Ovary (tissue), 9 donors: ENCODE results near the gene LRMDA. TPM values are rescaled to one million over a fixed set of nuclear protein-coding genes. Genes with fewer than 3 reads are reported as not detected.

Experiments used
- DNase-seq, 5 donors: peaks; one replicate each; pipeline ENCODE4 v3.0.0-alpha.2; 2019 to 2020
- H3K27ac ChIP-seq, 2 donors: fragments of 200-600 bp; one replicate each; pipeline versions ENCODE4 v1.5.1 to v1.8.0; 2019 to 2022
- H3K27me3 ChIP-seq: fragments of 200-600 bp; one replicate; pipeline ENCODE4 v1.8.0; 2022
- H3K36me3 ChIP-seq: fragments of 200-600 bp; sonication (generic); one replicate; pipeline ENCODE4 v1.5.1; 2019
- H3K4me1 ChIP-seq: one replicate; pipeline ENCODE4 v1.8.1; 2013; ENCODE audit warnings: mild to moderate bottlenecking, moderate library complexity; ENCODE audit not compliant: insufficient read depth
- H3K4me3 ChIP-seq: fragments of 200-600 bp; sonication (generic); one replicate; pipeline ENCODE4 v1.5.1; 2017
- H3K9me3 ChIP-seq, 2 donors: fragments of 200-600 bp in 1 of 2; sonication (generic) in 1 of 2; one replicate each; pipeline versions ENCODE4 v1.5.1 to v1.8.1; 2013 to 2019; ENCODE audit warnings: mild to moderate bottlenecking in 1 of 2, moderate library complexity in 1 of 2
- EP300 ChIP-seq: sonication (generic); formaldehyde crosslinking; IDR thresholded peaks from one replicate; pipeline ENCODE4 v1.6.1; 2017; ENCODE audit warnings: antibody characterized with exemption
- POLR2A ChIP-seq: fragments of 450-650 bp; IDR thresholded peaks from one replicate; pipeline ENCODE4 v1.6.1; 2017; ENCODE audit warnings: antibody characterized with exemption, mild to moderate bottlenecking, moderate library complexity
- WGBS, 3 donors: extraction: QIAGEN DNeasy Blood & Tissue Kit in 1 of 3; methylation state at CpG; one replicate each; pipeline versions ENCODE4 v1.1.5 to v1.1.7; 2013 to 2017; 5-methylcytosine and 5-hydroxymethylcytosine counted together
- intact Hi-C, 4 donors: fragments of 100-400 bp; cut with DNase I; formaldehyde crosslinking; loops; one replicate each; pipeline versions ENCODE4 v1.11.0 to v1.15.1; 2022 to 2023
- polyA plus RNA-seq, 2 donors: library from polyadenylated mRNA; stranded (reverse); fragments of 200-250 nt in 1 of 2; fragments of 350-450 nt in 1 of 2; fragmentation: Illumina TruSeq in 1 of 2; extraction: RNeasy Lipid Tissue Mini Kit (QIAGEN cat#74804) in 1 of 2; gene quantifications; one replicate each; pipeline ENCODE4 v1.2.3, GENCODE V29; 2013 to 2014
- total RNA-seq, 7 donors: library from RNA; depleted of rRNA in 2 of 7; stranded (reverse); fragments of >200 nt in 2 of 7; fragmentation: NEBNext Ultra II Directional in 3 of 7; extraction: Animal tissue kit (Norgen Biotek cat#: 25700) in 3 of 7; gene quantifications; one replicate each; pipeline versions ENCODE4 v1.1.0 to v1.2.4, GENCODE V29; 2016 to 2023
- TF ChIP-seq, protein P1 (sequence below), 3 donors: fragments of 450-650 bp in 2 of 3; fragments of 200-600 bp in 1 of 3; IDR thresholded peaks; one replicate each; pipeline versions ENCODE4 v1.5.1 to v1.8.0; 2016 to 2022; ENCODE audit warnings: antibody characterized with exemption in 3 of 3, mild to moderate bottlenecking in 1 of 3
- donor health status: DM: no; HTN: no; CAD: no; lungs with moderate emphysema.
- donor health status: DM: no; HTN: no; CAD: no.
- donor health status: Bipolar disorder and iron deficiency.
- donor health status: DM: yes; HTN: yes; CAD: no.
- donor health status: DM: no; HTN: no; CAD: no.
- donor health status: DM: yes; HTN: yes; CAD: no.

The LRMDA gene
- total and polyA plus RNA-seq, 9 donors: 14.8 to 30.7 (median 22.9) TPM

DNA sequence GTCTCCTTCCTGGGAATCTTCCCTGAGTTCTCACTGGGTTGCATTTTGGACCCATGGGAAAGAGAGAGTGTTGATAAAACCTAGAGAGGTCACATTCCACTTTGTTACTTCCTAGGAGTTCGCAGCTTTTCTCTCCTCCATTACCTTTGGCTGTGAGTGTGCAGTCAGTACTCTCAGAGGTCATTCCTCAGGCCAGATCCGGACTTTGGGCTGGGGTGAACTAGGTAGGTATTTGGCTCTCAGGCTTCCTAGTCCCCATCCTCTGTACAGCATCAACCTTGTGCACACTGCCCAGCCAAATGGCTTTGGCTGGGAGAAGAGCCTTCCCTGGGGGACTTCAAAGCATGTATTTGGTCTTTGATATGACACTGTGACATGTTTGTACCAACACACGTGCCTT is 508.1 kb downstream of the LRMDA start:
- Histone ChIP-seq H3K9me3 (no peaks in the 10 kb centered on the region), H3K27me3 (no peaks in the 10 kb centered on the region), H3K27ac (no peak overlapping the region), H3K36me3 (no peaks in the 10 kb centered on the region), H3K4me3 (no peak overlapping the region), H3K4me1 (peaks cover 3% of the 10 kb centered on the region)
- DNase-seq: no peak
- 67 to 83% (median 73%) methylated on average over 3 of the region's 3 CpGs for WGBS, 3 donors
- intact Hi-C loops: no loop called here
- TF ChIP-seq POLR2A: no peak
- no peak for TF ChIP-seq EP300
- TF ChIP-seq, protein P1, sequence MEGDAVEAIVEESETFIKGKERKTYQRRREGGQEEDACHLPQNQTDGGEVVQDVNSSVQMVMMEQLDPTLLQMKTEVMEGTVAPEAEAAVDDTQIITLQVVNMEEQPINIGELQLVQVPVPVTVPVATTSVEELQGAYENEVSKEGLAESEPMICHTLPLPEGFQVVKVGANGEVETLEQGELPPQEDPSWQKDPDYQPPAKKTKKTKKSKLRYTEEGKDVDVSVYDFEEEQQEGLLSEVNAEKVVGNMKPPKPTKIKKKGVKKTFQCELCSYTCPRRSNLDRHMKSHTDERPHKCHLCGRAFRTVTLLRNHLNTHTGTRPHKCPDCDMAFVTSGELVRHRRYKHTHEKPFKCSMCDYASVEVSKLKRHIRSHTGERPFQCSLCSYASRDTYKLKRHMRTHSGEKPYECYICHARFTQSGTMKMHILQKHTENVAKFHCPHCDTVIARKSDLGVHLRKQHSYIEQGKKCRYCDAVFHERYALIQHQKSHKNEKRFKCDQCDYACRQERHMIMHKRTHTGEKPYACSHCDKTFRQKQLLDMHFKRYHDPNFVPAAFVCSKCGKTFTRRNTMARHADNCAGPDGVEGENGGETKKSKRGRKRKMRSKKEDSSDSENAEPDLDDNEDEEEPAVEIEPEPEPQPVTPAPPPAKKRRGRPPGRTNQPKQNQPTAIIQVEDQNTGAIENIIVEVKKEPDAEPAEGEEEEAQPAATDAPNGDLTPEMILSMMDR (IDR thresholded peaks at IDR 0.05): no peak

- no peaks in the 10 kb centered on the region for H3K36me3 ChIP-seq
- H3K4me1 ChIP-seq: no peaks in the 10 kb centered on the region
- no peak for DNase-seq
- no peaks in the 10 kb centered on the region for H3K27me3 ChIP-seq
- no peak overlapping the region for H3K27ac ChIP-seq
- H3K9me3 ChIP-seq: no peaks in the 10 kb centered on the region
- H3K4me3 ChIP-seq: no peak overlapping the region
- TF ChIP-seq EP300: no peak
- TF ChIP-seq POLR2A: no peak
- intact Hi-C loops: no loop called here
- 85 to 92% (median 89%) methylated on average over 5 of the region's 5 CpGs for WGBS, 3 donors
These were observed 509.3 kb downstream of the LRMDA start for GRCh38 chr10:75940742-75941141.

DNA sequence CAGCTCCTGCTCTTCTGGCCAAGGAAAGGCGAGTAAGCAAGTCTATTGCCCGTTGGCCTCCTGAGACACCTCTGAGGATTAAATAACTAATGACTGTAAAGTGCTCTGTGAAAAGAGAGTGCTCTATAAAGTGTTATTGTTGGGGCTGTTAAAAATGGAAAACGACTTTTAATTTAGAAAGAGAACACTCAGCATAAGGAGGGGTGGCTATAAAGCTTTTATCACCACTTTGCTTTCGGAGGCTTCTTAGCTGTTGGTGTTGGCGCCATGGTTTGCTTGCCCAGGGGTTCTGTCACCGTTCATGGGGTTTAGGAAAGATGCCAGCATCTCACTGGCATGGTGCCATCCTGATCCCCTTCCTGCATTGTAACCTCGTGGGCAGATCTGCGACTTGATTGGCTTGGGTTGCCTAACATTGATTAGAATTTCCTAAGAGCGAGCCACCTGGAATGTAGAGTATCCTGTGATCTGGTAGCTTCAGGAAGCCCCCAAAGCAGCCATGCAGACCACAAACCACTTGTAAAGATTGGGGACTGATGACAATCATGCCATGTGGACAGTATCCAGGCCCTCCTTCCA is 509.9 kb downstream of the LRMDA start:
- intact Hi-C loops: no loop called here
- no peaks in the 10 kb centered on the region for H3K4me1 ChIP-seq
- TF ChIP-seq, protein P1 (IDR thresholded peaks at IDR 0.05): no peak
- TF ChIP-seq POLR2A: no peak
- TF ChIP-seq EP300: no peak
- 76 to 80% (median 77%) methylated on average over 9 of the region's 9 CpGs for WGBS, 3 donors
- no peak overlapping the region for H3K27ac ChIP-seq
- H3K4me3 ChIP-seq: no peak overlapping the region
- DNase-seq: no peak
- no peaks in the 10 kb centered on the region for H3K36me3 ChIP-seq
- no peaks in the 10 kb centered on the region for H3K27me3 ChIP-seq
- no peaks in the 10 kb centered on the region for H3K9me3 ChIP-seq

- no peaks in the 10 kb centered on the region for H3K36me3 ChIP-seq
- H3K4me3 ChIP-seq: no peak overlapping the region
- no peak for DNase-seq
- 90 to 93% (median 90%) methylated on average over 2 of the region's 2 CpGs for WGBS, 3 donors
- no peaks in the 10 kb centered on the region for H3K27me3 ChIP-seq
- H3K9me3 ChIP-seq: no peaks in the 10 kb centered on the region
- H3K4me1 ChIP-seq: no peaks in the 10 kb centered on the region
- TF ChIP-seq POLR2A (no peak), EP300 (no peak)
- TF ChIP-seq, protein P1 (IDR thresholded peaks at IDR 0.05): no peak
- intact Hi-C loops: no loop called here
- H3K27ac ChIP-seq: no peak overlapping the region
These were observed 512.6 kb downstream of the LRMDA start for GRCh38 chr10:75944061-75944460.

DNA sequence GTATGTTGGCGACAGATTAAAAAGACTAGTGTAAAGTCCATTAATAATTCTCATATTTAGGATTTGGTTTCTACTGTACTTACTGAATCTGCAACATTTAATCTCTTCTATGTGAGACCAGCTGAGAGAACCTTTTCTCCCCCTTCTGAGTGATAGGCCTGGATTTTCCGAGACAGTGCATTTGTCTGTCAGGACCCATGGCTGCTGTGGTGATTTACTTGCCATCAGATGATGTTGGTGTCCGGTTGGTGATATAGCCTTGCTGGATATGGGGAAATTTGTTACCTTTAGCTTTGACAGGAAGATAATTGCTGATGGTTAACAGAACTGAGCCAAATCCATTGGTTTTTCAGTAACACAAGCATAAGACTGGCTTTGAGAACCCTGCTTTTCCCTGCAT is 517.2 kb downstream of the LRMDA start:
- no peaks in the 10 kb centered on the region for H3K9me3 ChIP-seq
- no peaks in the 10 kb centered on the region for H3K27me3 ChIP-seq
- intact Hi-C loops: no loop called here
- H3K27ac ChIP-seq: no peak overlapping the region
- H3K4me3 ChIP-seq: no peak overlapping the region
- no peaks in the 10 kb centered on the region for H3K36me3 ChIP-seq
- H3K4me1 ChIP-seq: no peaks in the 10 kb centered on the region
- no peak for DNase-seq
- TF ChIP-seq POLR2A (no peak), EP300 (no peak)
- TF ChIP-seq, protein P1 (IDR thresholded peaks at IDR 0.05): no peak
- WGBS, 3 donors: 95 to 97% (median 95%) methylated on average over 3 of the region's 3 CpGs
